GM19025 (cell line): ENCODE measurements around the gene CKB.
"Not testable (repeated sequence)": the region's sequence is repeated elsewhere in the genome, so short reads cannot be mapped to it uniquely, and the experiment has no call there.

Source experiments
- ATAC-seq: cut with Tn5 transposase; IDR thresholded peaks from one replicate; pipeline ENCODE4 v1.9.1; 2021; ENCODE audit warnings: mild to moderate bottlenecking, low read depth, moderate library complexity; ENCODE audit not compliant: unreplicated experiment

Gene CKB

DNA sequence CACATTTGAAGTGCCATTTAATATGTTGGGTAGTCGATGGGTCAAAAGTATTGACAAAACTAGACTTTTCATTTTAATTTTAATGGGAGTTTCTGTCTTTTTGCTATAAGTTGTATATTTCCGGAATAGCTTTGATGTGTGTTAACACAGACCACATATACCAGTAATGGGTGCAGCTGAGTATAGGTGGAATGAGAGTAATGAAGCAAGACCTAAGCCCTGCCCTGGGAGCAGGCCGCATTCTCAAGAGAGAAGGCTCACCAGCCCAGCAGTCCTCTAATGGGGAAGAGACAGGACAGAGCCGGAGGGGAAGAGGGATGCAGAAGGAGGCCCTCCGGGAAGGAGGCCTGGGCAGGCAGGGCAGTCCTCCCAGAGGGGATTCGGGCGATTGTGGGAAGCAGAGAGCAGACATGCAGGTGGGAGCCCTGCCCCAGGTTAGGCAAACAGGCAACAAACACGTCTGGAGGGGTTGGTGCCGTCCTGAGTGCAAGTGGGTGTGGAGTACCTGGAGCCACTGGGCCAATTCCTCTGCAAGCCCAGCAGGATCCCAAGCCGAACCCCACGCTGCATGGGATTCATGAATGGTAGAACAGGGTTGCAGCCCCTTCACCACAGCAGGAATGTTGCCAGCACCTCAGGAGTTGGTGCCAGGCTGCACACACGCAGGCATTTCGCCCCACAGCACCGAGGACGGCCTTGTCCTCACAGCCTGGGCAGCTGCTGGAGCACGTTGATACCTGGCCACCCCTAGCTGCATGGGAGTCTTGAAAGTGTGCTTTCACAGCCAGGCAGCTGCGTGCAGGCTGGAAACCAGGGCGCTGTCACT is 7.8 kb downstream of the CKB start:
- ATAC-seq = no peak

DNA sequence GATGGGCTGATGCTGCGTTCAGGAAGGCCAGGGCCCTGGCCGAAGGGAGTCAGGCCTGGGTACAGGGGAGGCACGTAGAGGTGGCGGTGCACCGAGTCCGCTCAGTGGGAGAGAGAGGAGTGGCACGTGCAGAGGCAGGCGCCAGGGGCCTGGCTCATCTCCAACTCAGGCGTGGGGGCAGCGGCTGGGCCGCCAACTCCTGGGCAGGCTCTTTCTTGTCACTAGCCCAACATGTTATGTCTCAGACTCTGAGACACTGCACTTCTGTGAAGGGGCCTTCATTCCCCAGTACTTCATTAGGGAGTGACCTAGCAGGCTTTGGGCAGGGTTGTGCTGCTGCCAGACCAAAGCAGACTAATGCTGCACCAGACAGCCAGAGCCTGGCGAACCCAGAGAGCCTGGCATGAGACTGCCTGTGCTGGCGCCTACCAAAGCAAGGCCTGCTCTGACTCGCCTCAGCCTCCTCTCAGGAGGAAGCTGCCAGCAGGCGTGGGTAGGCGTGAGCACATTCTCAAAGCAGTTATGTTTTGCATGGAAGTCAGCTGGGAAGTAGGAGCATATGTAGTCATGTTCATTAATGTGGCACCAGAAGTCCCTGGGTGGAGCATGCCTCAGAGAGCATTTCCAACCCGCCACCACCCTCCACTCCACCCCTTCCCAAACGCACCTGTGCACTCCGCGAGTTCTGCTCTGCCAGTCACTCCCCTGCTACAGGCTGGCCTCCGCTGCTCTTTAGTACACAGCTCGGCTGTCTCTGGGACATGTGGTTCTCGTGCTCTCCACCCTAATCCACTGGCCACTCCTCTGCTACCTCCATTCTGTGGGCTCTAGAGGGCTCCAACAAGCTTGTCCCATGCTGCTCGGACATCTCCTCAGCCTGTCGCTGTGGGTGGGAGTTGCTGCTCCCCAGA is 9.7 kb downstream of the CKB start:
- ATAC-seq = no peak

DNA sequence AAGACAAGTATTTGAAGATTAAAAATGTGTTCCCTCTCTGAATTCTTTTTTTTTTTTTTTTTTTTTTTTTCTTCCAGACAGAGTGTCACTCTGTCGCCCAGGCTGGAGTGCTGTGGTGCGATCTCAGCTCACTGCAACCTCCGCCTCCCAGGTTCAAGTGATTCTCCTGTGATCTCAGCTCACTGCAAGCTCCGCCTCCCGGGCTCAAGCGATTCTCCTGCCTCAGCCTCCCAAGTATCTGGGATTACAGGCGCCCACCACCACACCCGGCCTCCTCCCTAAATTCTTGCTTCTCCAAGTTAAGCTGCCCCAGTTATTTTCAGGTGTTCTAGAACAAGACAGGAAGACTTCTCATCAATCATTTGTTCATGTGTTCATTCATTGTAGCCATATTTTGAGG is 10.4 kb downstream of the CKB start:
- ATAC-seq = not testable (repeated sequence)

DNA sequence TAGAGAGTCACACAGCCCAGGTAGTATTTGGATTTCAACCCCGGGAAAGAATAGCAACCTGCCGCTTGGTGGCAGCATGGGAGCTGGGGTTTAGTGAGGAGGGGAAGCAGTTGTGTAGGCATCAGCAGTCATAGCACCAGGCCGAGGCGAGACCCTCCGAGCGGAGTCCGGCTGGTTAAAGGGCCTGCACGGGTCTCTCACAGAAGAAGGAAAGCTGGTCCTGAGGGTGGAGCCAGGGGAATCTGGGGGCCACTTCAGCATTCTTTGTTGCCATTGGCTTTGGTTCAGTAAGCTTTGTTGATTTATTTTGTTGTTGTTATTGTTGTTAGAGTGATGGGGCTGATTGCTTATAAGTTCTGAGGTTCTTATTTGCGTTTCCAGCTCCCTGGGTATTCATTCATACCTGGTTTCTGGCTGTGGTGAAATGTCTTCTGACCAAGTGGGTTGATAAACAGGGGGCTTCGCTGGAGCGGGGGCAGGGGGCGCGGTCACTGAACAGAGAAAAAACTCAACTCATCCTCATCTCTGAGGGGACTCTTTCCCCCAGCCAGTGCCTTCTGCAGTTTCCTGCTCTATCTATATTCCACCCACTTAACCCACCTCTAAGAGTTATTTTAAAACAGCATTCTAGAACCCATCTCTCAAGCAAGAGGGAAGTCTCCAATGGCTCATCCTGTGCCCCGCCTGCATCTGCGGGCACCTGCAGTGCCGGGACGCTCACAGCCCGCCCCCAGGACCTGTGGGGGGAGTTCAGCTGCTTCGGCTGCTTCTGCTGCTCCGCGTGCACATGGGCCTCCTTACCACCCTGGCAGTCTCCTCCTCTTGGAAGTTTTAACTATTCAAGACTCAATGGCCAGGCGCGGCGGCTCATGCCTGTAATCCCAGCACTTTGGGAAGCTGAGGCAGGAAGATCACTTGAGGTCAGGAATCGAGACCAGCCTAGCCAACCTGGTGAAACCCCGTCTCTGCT is 11.6 kb downstream of the CKB start:
- ATAC-seq = no peak

DNA sequence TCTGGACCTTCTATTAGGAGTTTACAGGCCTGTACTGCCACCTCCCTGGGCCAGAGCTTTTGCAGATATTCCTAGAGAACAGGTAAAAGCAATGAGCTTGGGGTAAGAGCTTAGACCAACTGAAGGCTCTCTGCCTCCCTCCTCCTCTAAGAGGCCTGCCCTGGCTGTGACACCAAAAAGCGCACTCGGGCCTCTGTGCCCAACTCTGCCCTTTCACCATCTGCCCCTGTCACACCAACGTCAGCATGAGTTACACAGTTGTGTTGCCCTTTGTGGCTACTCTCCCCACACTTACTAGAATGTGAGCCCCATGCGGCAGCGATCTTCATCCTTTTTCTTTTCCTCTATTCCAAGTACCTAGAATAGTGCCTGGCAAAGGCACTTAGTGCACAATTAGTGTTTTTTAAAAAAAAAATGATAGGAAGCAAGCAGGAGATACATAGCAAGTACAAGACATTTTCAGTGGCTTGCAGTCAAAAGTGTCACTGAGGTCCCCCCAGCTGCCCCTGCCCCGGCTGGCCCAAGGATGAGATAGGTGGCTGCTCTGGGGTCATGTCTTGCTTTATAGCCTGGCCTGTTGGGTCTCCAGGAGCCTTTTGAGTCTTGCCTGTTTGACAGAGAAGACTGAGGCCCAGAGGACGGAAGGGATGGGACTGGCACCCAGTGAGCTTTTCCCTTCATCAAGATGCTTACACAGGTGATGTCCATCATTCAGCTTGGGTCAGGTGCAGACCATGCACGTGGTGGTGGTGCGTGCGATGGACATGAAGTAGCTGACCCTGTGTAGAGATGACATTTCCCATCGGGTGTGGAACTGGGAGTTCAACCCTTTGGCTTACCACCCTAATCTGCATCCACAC is 12.5 kb downstream of the CKB start:
- no peak for ATAC-seq

DNA sequence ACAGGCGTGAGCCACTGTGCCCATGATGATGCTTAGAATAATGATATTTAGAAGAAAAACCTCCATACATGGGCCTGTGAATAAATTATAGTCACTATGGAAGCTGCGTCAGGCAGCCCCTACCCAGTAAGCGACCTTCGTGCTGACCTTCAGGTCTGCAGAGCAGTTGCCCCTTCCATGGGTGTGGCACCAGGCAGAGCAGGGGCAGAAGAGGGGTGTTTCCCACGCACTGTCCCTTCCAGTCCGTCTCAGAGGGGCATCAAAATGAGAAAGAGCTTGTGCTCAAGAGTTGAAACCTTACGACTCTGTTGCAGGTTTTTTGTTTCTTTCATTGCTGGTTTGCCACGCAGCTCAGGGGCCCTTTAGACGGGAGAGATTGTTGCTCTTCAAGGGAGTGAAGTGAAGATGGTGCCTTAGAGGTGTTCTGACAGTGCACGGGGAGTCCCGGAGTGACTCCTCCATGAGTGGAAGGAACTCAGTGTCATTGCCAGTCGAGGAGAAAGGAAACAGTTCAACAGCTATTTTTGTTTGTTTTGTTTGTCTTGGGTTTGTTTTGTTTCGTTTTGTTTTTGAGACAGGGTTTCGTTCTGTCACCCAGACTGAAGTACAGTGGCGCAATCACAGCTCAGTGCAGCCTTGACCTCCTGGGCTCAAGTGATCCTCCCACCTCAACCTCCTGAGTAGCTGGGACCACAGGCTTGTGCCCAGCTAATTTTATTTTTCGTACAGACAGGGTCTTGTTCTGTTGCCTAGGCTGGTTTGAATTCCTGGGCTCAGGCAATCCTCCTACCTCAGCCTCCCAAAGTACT is 13.9 kb downstream of the CKB start:
- ATAC-seq = no peak

DNA sequence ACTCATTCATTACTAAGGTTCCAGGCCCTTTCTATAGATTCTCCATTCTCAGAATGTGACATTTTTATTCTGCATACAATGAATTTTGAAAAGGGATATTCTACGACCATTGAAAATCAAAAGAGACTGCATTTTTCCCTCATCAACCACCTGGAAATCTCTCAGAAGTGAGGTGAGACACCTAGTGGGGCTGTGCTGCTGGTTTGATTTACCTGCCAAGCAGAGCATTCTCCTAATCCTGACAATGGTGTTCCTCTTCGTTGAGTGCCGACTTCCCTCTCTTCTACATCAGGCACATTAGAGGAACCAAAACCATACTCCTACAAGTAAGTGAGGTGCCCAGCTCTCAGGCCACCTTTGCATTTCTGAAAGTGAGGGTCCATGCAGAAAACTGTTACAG is 14.9 kb downstream of the CKB start:
- no peak for ATAC-seq

DNA sequence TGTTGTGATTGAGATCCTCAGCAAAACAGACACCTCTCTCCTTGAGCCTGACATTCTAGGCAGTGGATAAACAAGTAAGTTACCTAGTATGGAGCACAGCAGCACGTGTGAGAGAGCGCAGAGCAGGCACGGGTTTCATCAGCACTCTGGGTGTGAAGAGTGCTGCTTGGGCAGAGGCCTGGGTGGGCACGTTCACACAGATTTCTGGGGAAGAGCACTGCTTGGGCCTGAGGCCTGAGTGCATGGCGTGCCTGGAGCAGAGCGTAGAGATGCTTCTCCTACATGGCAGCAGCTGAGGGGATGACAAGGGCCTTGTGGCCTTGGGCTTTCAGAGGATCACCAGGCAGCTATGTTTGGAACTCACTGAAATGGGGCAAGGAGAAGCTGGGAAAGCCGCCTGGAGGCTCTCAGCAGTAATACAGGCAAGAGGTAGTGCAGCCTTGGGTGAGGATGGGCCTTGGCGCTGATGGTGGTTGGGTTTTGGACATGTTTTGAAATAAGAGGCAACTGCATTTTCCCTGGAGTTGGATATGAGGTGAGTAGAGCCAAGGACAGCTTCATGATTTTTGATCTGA is 17.6 kb downstream of the CKB start:
- ATAC-seq = no peak

DNA sequence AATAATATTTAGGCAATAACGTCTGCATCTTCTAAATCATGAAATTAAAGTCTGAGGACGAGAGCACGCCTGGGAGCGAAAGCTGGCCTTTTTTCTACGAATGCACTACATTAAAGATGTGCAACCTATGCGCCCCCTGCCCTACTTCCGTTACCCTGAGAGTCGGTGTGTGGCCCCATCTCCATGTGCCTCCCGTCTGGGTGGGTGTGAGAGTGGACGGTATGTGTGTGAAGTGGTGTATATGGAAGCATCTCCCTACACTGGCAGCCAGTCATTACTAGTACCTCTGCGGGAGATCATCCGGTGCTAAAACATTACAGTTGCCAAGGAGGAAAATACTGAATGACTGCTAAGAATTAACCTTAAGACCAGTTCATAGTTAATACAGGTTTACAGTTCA is 19.3 kb downstream of the CKB start:
- ATAC-seq = no peak

DNA sequence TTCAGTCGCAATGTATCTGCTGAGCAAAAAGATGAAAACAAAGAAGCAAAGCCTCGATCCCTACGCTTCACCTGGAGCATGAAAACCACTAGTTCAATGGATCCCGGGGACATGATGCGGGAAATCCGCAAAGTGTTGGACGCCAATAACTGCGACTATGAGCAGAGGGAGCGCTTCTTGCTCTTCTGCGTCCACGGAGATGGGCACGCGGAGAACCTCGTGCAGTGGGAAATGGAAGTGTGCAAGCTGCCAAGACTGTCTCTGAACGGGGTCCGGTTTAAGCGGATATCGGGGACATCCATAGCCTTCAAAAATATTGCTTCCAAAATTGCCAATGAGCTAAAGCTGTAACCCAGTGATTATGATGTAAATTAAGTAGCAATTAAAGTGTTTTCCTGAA is 19.8 kb downstream of the CKB start:
- ATAC-seq = no peak

DNA sequence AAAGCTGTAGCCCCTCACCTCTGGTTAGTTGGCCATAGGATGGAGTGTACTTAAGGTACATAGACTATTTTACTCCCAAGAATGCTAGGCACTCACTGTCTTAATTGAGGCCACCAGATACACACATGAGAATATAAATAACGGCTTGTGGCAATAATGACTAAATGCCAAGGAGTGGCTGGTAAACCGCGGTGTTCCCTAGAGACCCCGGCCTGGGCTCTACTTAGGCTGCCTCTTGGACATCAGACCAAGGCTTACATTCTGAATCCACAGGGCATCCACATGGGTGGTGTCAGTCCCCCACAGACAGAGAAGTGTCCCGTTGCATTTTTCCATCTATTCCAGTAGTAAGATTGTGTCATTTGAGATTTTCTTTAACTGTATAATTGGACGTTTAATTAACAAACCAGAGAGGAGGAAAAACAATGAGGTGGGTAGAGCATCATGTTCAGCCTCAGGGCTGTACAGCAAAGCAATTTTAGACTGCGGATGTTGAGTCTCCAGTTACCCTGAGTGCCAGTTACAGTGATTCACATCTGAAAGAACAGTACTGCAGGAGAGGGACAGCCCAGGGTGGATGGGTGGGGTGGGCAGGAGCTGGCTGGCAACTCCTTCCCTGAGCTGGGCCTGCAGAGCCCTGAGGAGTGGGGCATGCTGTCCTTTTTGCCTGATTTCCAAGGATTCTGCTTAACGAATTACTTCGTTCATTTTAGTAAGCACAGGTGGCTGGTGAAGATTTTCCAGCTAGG is 20.5 kb downstream of the CKB start:
- ATAC-seq = no peak

DNA sequence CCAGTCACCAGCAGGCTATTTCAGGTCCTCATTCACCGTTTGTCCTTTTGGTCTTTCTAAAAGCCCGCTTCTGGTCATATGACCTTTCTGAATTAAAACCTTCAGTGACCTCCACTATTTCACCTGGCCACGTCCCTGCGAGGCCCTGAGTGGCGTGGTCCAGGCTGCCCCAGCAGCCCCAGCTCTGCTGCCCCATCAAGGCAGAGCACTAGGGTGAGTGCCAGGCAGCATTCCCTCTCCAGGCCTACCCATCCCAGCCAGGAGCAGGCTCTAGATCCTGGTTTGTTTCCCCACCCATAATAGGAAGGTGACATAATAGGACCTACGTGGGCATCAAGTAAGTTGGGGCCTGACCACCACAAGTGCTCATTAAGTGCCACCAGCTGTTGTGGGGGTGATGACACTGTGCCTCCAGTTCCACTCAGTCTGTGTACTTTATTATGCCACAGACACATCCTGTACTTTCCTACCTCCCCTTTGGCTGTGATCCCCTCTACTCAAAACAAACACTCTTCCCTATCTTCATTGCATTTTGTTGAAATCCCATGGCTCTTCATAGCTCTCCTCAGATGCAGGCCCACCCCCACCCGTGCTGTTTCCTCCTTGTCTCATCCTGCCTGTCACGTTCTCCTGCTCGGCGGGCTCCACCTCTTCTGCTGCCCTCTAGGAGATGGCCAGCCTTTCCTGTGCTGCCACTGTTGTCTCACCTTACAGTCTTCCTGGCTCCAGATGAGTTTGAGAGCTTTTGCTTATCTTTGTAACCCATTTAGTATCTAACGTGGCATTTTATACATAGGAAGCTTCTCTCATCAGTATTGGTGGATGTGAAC is 21.4 kb downstream of the CKB start:
- no peak for ATAC-seq

DNA sequence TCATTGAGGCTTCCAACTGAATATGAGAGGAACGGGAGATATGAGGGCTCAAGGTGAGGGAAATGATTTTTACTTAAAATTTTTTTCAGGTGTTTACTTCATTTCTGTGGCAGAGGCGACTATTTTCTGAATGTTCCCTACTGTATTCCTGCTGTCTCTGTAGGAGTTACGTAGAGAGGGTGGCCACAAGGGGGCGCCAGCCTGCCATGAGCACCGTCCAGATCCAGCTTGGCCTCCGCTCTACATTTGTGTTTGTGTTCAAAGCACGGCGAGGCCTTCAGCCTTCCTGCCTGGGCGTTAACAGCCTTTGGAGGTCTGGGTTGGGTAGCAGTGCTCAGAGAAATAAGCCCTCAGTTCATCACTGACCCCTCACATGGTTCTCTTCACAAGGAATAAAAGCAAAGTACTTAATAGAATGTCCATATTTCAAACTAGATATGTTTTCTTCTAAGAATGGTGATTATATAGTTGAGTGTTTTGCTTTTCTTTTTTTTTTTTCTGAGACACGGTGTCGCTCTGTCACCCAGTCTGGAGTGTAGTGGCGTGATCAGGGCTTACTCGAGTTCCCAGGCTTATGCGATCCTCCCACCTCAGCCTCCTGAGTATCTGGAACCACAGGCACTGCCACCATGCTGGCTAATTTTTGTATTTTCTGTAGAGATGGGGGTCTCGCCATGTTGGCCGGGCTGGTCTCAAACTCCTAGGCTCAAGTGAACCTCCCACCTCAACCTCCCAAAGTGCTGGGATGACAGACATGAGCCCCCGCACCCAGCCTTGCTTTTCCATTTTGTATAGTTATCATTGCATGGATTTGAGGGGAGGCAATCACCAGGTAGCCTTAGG is 22.3 kb downstream of the CKB start:
- no peak for ATAC-seq

DNA sequence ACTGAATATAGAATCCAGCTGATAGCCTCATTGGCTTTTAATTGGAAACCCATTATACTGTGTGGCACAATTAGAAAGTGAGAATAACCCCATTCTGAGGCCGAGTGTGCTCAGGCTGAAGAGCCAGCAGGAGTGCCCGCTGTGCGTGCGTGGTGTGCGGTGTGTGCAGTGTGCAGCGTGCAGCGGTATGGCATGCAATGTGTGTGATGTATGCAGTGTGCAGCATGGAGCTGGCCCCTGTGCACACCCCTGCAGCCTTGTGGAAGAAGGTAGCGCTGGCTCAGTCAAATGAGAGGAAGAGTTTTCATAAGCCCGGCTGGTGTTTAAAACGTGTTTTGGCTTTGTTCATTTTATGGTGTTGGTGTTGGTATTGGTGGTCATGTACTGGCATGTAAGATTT is 22.9 kb downstream of the CKB start:
- ATAC-seq = no peak

DNA sequence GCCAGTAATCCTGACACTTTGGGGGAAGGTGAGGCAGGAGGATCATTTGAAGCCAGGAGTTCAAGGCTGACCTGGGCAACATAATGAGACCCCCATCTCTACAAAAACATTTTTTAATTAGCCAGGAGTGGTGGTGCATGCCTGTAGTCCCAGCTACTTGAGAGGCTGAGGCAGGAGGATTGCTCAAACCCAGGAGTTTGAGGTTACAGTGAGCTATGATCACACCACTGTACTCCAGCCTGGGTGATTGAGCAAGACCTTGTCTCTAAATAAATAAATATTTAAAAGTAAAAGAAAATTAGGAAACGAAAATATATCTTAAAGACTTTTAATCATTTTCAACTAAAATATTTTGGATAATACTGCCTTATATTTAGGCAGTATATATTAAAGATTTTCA is 25.9 kb downstream of the CKB start:
- no peak for ATAC-seq

DNA sequence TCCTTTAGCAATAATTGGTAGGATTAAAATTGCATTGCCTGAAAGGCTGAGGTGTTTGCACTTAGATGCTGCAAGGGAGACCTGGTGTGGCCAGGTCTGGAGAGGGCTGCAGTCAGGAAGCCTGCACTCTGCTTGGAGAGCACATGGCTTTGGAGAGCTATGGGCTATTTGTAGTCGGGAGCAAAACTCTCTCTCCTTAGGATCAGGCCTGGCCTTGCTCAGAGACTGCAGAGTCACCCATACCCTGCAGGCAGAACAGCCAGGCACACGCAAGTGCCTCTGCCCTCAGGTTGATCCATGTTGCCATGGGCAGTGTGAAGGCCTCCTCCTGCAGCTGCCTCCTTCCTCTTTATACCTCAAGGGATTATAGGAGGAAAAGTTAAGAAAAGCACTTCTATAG is 26.8 kb downstream of the CKB start:
- no peak for ATAC-seq
